GM12874 (cell line): ENCODE data around the gene CDK10.

Experiments
- CTCF ChIP-seq: IDR thresholded peaks from 2 replicates; pipeline ENCODE4 v1.5.1; 2011; ENCODE audit warnings: low read depth, mild to moderate bottlenecking, control low read depth, low read length, moderate library complexity; ENCODE audit not compliant: insufficient read depth

The CDK10 gene

GRCh38 chr16:89739383-89739782 lies 52.9 kb downstream of the CDK10 start:
- TF ChIP-seq CTCF, result no peak

- no peak for TF ChIP-seq CTCF
These were observed 55.0 kb downstream of the CDK10 start for GRCh38 chr16:89741342-89742014.

GRCh38 chr16:89742948-89743347 lies 56.5 kb downstream of the CDK10 start:
- no peak for TF ChIP-seq CTCF

GRCh38 chr16:89744813-89745212 lies 58.3 kb downstream of the CDK10 start:
- no peak for TF ChIP-seq CTCF
